Activated CD4-positive, alpha-beta T cell treated with anti-CD3 and anti-CD28 coated beads for 36 hours (primary cell): ENCODE measurements around the gene PPP4C. TPM values are rescaled to one million over a fixed set of nuclear protein-coding genes. Genes with fewer than 3 reads are reported as not detected.
A peak's percentile ranks its signal among the peaks of the same experiment; 100 is the strongest.

Experiments used
- ATAC-seq: fragments of 200-7000 bp; cut with Tn5 transposase; one replicate; pipeline ENCODE4 v1.10.0; 2021; ENCODE audit warnings: mild to moderate bottlenecking, moderate library complexity
- CTCF ChIA-PET: fragments of 350-600 bp; sonication (Branson Sonifier 250); formaldehyde crosslinking; loops from one replicate; lab custom pipeline; 2021; ENCODE audit warnings: antibody characterized with exemption; lab: Charles Lee
- POLR2A ChIA-PET: fragments of 350-600 bp; sonication (Branson Sonifier 250); formaldehyde crosslinking; loops from one replicate; lab custom pipeline; 2021; ENCODE audit warnings: antibody characterized with exemption, inconsistent platforms; lab: Charles Lee
- DNase-seq: peaks from one replicate; pipeline ENCODE4 v3.0.0-alpha.2; 2020
- H3K27ac Mint-ChIP-seq: one replicate; pipeline ENCODE4 v1.8.0; 2021; ENCODE audit warnings: mixed read lengths
- H3K27me3 Mint-ChIP-seq: one replicate; pipeline ENCODE4 v1.8.0; 2021; ENCODE audit warnings: mixed read lengths
- H3K36me3 Mint-ChIP-seq: one replicate; pipeline ENCODE4 v1.8.0; 2021; ENCODE audit warnings: low read depth, mixed read lengths
- H3K4me1 Mint-ChIP-seq: one replicate; pipeline ENCODE4 v1.8.0; 2021; ENCODE audit warnings: mixed read lengths
- H3K4me3 Mint-ChIP-seq: one replicate; pipeline ENCODE4 v1.8.0; 2021; ENCODE audit warnings: mild to moderate bottlenecking, moderate library complexity, mixed read lengths
- H3K9me3 Mint-ChIP-seq: one replicate; pipeline ENCODE4 v1.8.0; 2021; ENCODE audit warnings: low read depth, mixed read lengths
- intact Hi-C, 2 experiments: fragments of 100-400 bp; cut with DNase I in 1 of 2; cut with micrococcal nuclease in 1 of 2; formaldehyde crosslinking; loops; one replicate each; pipeline versions ENCODE4 v1.14.2 to v1.15.1; 2022 to 2024; cut with DNase I, micrococcal nuclease
- total RNA-seq, 2 experiments: library from RNA; stranded (reverse); gene quantifications; one replicate each; pipeline ENCODE4 v1.2.3, GENCODE V29; 2021

PPP4C gene
- total RNA-seq = 100 to 1,000 TPM; 106 to 113 TPM

GRCh38 chr16:30075503-30076275 lies at the start of gene PPP4C:
Gene PPP4C, plus strand, starts transcription at chr16:30075994. Its CDS starts 384 bp downstream, at chr16:30076378.
- DNase-seq (peak; percentile 96), ATAC-seq (peak; percentile 82)
- peaks cover 26% of the 10 kb centered on the region for H3K4me1 Mint-ChIP-seq
- ChIA-PET POLR2A (interaction anchor here (0.6 to 2.3 kb wide), 6 partner anchors 10 to 332 kb away, joined by 3 to 11 read pairs (median 6); partner anchors contain the start of genes ALDOA, TBX6 and ZNF771), CTCF (interaction anchor here (0.6 to 1.5 kb wide), 3 partner anchors 17 to 105 kb away, joined by 3 to 5 read pairs (median 3); no protein-coding TSS in a partner anchor)
- H3K36me3 Mint-ChIP-seq = peaks cover 57% of the 10 kb centered on the region
- peak within 1 kb of the TSS; percentile 89 for H3K4me3 Mint-ChIP-seq
- H3K9me3 Mint-ChIP-seq = no peaks in the 10 kb centered on the region
- intact Hi-C loops = loop anchor here (1.0 to 5.0 kb wide), 4 partner anchors 10 to 1523 kb away; partner anchors contain the start of genes ALDOA (in 2 of the 2), SGF29 (in 1 of the 2) and YPEL3 (in 1 of the 2)
- no peaks in the 10 kb centered on the region for H3K27me3 Mint-ChIP-seq
- peak within 1 kb of the TSS; percentile 91 for H3K27ac Mint-ChIP-seq

GRCh38 chr16:30026449-30026848 lies 49.3 kb upstream of the PPP4C start:
- intact Hi-C loops = loop anchor here in 1 of 2 experiments (10.0 kb wide), 1 partner anchor 162 kb away; the partner anchor contains the start of gene CDIPT
- POLR2A ChIA-PET = no interaction called here
- Mint-ChIP-seq H3K36me3 (no peaks in the 10 kb centered on the region), H3K4me3 (no peak overlapping the region), H3K4me1 (peaks cover 4% of the 10 kb centered on the region), H3K27me3 (peaks cover 37% of the 10 kb centered on the region), H3K9me3 (no peaks in the 10 kb centered on the region), H3K27ac (no peak overlapping the region)
- ATAC-seq (no peak), DNase-seq (no peak)
- CTCF ChIA-PET = no interaction called here

- no peak for ATAC-seq
- H3K4me1 Mint-ChIP-seq = peaks cover 7% of the 10 kb centered on the region
- intact Hi-C loops = loop anchor here in 1 of 2 experiments (10.0 kb wide), 1 partner anchor 163 kb away; the partner anchor contains the start of gene CDIPT
- H3K9me3 Mint-ChIP-seq = no peaks in the 10 kb centered on the region
- ChIA-PET POLR2A (interaction anchor here (0.6 kb wide), 1 partner anchor 1145 kb away, joined by 3 read pairs; no protein-coding TSS in a partner anchor), CTCF (interaction anchor here (0.6 kb wide), 1 partner anchor 270 kb away, joined by 4 read pairs; no protein-coding TSS in a partner anchor)
- no peak overlapping the region for H3K27ac Mint-ChIP-seq
- no peak overlapping the region for H3K4me3 Mint-ChIP-seq
- DNase-seq = no peak
- H3K27me3 Mint-ChIP-seq = peaks cover 43% of the 10 kb centered on the region
- no peaks in the 10 kb centered on the region for H3K36me3 Mint-ChIP-seq
Observed at GRCh38 chr16:30027588-30028437, 48.0 kb upstream of the PPP4C start.

- intact Hi-C loops = loop anchor here in 1 of 2 experiments (10.0 kb wide), 1 partner anchor 164 kb away; the partner anchor contains the start of gene CDIPT
- peaks cover 7% of the 10 kb centered on the region for H3K4me1 Mint-ChIP-seq
- DNase-seq = peak; percentile 57
- no peaks in the 10 kb centered on the region for H3K9me3 Mint-ChIP-seq
- H3K36me3 Mint-ChIP-seq = no peaks in the 10 kb centered on the region
- peaks cover 43% of the 10 kb centered on the region for H3K27me3 Mint-ChIP-seq
- no peak overlapping the region for H3K4me3 Mint-ChIP-seq
- POLR2A ChIA-PET = interaction anchor here (0.6 kb wide), 1 partner anchor 1146 kb away, joined by 3 read pairs; no protein-coding TSS in a partner anchor
- H3K27ac Mint-ChIP-seq = no peak overlapping the region
- ATAC-seq = no peak
- CTCF ChIA-PET = interaction anchor here (0.6 kb wide), 1 partner anchor 270 kb away, joined by 4 read pairs; no protein-coding TSS in a partner anchor
Observed at GRCh38 chr16:30028438-30029076, 47.2 kb upstream of the PPP4C start.

GRCh38 chr16:30030011-30030685 lies 45.6 kb upstream of the PPP4C start:
- intact Hi-C loops = no loop called here
- ChIA-PET CTCF (interaction anchor here (0.5 to 4.5 kb wide), 4 partner anchors 18 to 348 kb away, joined by 3 to 22 read pairs (median 3); partner anchors contain the start of gene TBX6), POLR2A (no interaction called here)
- Mint-ChIP-seq H3K4me3 (no peak overlapping the region), H3K4me1 (peaks cover 8% of the 10 kb centered on the region), H3K9me3 (no peaks in the 10 kb centered on the region), H3K36me3 (no peaks in the 10 kb centered on the region), H3K27me3 (peaks cover 46% of the 10 kb centered on the region), H3K27ac (no peak overlapping the region)
- ATAC-seq = no peak
- no peak for DNase-seq

GRCh38 chr16:30030841-30031413 lies 44.9 kb upstream of the PPP4C start, which contains the start of gene TLCD3B:
Gene TLCD3B, minus strand, starts transcription at chr16:30031271. Its CDS starts 744 bp downstream, at chr16:30030527.
- ChIA-PET POLR2A (no interaction called here), CTCF (interaction anchor here (0.7 to 4.5 kb wide), 11 partner anchors 8 to 331 kb away, joined by 3 to 22 read pairs (median 5); partner anchors contain the start of genes ASPHD1, C16orf92, SEZ6L2 and TMEM219)
- ATAC-seq = no peak
- Mint-ChIP-seq H3K4me3 (peak within 1 kb of the TSS; percentile 8), H3K27me3 (peaks cover 46% of the 10 kb centered on the region), H3K36me3 (no peaks in the 10 kb centered on the region), H3K27ac (no peak within 1 kb of the TSS), H3K9me3 (no peaks in the 10 kb centered on the region), H3K4me1 (peaks cover 8% of the 10 kb centered on the region)
- intact Hi-C loops = no loop called here
- no peak for DNase-seq

- H3K36me3 Mint-ChIP-seq = no peaks in the 10 kb centered on the region
- H3K9me3 Mint-ChIP-seq = no peaks in the 10 kb centered on the region
- CTCF ChIA-PET = interaction anchor here (0.6 to 4.5 kb wide), 28 partner anchors 8 to 351 kb away, joined by 3 to 22 read pairs (median 4); partner anchors contain the start of genes ALDOA, ASPHD1, C16orf92 and KCTD13
- H3K27ac Mint-ChIP-seq = no peak overlapping the region
- no peak for ATAC-seq
- POLR2A ChIA-PET = no interaction called here
- no peak overlapping the region for H3K4me3 Mint-ChIP-seq
- intact Hi-C loops = no loop called here
- peaks cover 8% of the 10 kb centered on the region for H3K4me1 Mint-ChIP-seq
- no peak for DNase-seq
- peaks cover 45% of the 10 kb centered on the region for H3K27me3 Mint-ChIP-seq
Observed at GRCh38 chr16:30031477-30031918, 44.3 kb upstream of the PPP4C start.

GRCh38 chr16:30032083-30032819 lies 43.5 kb upstream of the PPP4C start:
- Mint-ChIP-seq H3K9me3 (no peaks in the 10 kb centered on the region), H3K27ac (no peak overlapping the region), H3K4me1 (peaks cover 8% of the 10 kb centered on the region), H3K36me3 (no peaks in the 10 kb centered on the region), H3K27me3 (peaks cover 38% of the 10 kb centered on the region), H3K4me3 (peak overlapping the region; percentile 8)
- POLR2A ChIA-PET = no interaction called here
- DNase-seq = peak; percentile 80
- CTCF ChIA-PET = interaction anchor here (0.6 to 4.5 kb wide), 37 partner anchors 7 to 352 kb away, joined by 3 to 22 read pairs (median 4); partner anchors contain the start of genes ALDOA, ASPHD1, C16orf92 and KCTD13
- peak; percentile 62 for ATAC-seq
- intact Hi-C loops = loop anchor here in 1 of 2 experiments (1.0 kb wide), 2 partner anchors 169 to 332 kb away; partner anchors contain the start of gene CDIPT

- H3K4me1 Mint-ChIP-seq = peaks cover 8% of the 10 kb centered on the region
- ChIA-PET CTCF (interaction anchor here (0.9 to 4.5 kb wide), 10 partner anchors 10 to 185 kb away, joined by 3 to 22 read pairs (median 5); partner anchors contain the start of gene C16orf92), POLR2A (no interaction called here)
- intact Hi-C loops = no loop called here
- H3K36me3 Mint-ChIP-seq = no peaks in the 10 kb centered on the region
- no peaks in the 10 kb centered on the region for H3K9me3 Mint-ChIP-seq
- ATAC-seq = peak; percentile 71
- peak; percentile 49 for DNase-seq
- H3K27ac Mint-ChIP-seq = no peak overlapping the region
- peaks cover 28% of the 10 kb centered on the region for H3K27me3 Mint-ChIP-seq
- H3K4me3 Mint-ChIP-seq = no peak overlapping the region
Observed at GRCh38 chr16:30033270-30033669, 42.5 kb upstream of the PPP4C start.
